ENCODE data around the gene PRDX5. TPM values are rescaled to one million over a fixed set of nuclear protein-coding genes. Genes with fewer than 3 reads are reported as not detected.

PRDX5 gene
- total and polyA plus RNA-seq, 4 donors: 165 to 777 (median 374) TPM

DNA sequence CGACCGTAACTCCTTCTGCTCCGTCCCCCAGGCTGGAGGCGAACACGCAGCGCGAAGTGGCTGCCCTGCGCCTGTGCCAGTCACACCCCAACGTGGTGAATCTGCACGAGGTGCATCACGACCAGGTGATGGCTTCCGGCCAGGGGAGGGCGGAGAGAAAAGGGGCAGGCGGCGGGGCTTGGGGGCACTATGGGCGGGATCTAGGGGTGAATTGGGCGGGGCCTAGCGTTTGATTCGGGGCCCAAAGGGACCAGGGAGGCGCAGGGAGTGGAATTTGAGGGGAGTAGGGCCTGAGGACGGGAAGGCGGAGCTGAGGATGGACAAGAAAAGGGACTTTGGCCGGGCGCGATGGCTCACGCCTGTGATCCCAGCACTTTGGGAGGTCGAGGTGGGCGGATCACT, 50.8 kb downstream of the PRDX5 start:
- ATAC-seq (ENCODE audit: insufficient read depth, low FRiP score): no peak
- TF ChIP-seq, protein P1, sequence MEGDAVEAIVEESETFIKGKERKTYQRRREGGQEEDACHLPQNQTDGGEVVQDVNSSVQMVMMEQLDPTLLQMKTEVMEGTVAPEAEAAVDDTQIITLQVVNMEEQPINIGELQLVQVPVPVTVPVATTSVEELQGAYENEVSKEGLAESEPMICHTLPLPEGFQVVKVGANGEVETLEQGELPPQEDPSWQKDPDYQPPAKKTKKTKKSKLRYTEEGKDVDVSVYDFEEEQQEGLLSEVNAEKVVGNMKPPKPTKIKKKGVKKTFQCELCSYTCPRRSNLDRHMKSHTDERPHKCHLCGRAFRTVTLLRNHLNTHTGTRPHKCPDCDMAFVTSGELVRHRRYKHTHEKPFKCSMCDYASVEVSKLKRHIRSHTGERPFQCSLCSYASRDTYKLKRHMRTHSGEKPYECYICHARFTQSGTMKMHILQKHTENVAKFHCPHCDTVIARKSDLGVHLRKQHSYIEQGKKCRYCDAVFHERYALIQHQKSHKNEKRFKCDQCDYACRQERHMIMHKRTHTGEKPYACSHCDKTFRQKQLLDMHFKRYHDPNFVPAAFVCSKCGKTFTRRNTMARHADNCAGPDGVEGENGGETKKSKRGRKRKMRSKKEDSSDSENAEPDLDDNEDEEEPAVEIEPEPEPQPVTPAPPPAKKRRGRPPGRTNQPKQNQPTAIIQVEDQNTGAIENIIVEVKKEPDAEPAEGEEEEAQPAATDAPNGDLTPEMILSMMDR (IDR thresholded peaks at IDR 0.05; ENCODE audit: control extremely low read depth, extremely low read depth): no peak
- peaks cover 4 to 51% (median 8%) of the 10 kb centered on the region in 4 donors for H3K36me3 ChIP-seq (ENCODE audit: control insufficient read depth in 4 of 4, insufficient read depth in 4 of 4, low read length in 4 of 4)

DNA sequence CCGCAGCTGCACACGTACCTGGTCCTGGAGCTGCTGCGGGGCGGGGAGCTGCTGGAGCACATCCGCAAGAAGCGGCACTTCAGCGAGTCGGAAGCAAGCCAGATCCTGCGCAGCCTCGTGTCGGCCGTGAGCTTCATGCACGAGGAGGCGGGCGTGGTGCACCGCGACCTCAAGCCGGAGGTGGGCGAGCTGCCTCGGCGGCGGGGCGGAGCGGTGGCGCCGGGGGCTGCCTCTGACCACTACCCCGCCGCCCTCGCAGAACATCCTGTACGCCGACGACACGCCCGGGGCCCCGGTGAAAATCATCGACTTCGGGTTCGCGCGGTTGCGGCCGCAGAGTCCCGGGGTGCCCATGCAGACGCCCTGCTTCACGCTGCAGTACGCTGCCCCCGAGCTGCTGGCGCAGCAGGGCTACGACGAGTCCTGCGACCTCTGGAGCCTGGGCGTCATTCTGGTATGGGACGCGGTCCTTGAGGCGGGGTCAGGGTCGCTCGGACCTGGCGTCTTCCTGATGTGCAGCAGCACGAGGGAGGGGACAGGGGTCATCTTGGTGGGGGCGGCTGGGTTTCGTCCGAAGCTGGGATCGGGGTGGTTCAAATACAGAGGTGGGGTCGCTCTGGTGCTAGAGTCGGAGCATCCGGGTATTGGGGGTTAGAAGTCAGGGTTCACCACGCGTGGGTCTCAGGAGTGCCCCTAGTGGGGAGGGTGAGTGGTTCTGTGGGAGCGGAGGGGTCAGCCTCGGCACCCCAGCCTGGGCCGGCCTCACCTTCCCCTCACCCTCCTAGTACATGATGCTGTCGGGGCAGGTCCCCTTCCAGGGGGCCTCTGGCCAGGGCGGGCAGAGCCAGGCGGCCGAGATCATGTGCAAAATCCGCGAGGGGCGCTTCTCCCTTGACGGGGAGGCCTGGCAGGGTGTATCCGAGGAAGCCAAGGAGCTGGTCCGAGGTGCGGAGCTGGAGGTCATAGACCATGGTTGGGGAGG, 51.8 kb downstream of the PRDX5 start:
- peaks cover 0 to 46% (median 8%) of the 10 kb centered on the region in 4 donors for H3K36me3 ChIP-seq (ENCODE audit: control insufficient read depth in 4 of 4, insufficient read depth in 4 of 4, low read length in 4 of 4)
- no peak overlapping the region for H3K27ac ChIP-seq (ENCODE audit: low read depth in 1 of 2, low read length in 1 of 2)
- no peaks in the 10 kb centered on the region for H3K4me1 ChIP-seq (ENCODE audit: control insufficient read depth in 5 of 5, insufficient read depth in 5 of 5, low read length in 5 of 5)
- peaks cover 0 to 2% (median 0%) of the 10 kb centered on the region in 4 donors for H3K9me3 ChIP-seq (ENCODE audit: control insufficient read depth in 4 of 4, insufficient read depth in 3 of 4, low read length in 3 of 4)
- no peak overlapping the region for H3K4me3 ChIP-seq
- peaks cover 0 to 5% (median 0%) of the 10 kb centered on the region in 3 donors for H3K27me3 ChIP-seq (ENCODE audit: control insufficient read depth in 3 of 3, insufficient read depth in 3 of 3, low read length in 2 of 3)
- TF ChIP-seq, protein P1 (IDR thresholded peaks at IDR 0.05; ENCODE audit: control extremely low read depth, extremely low read depth): no peak
- DNase-seq (peak in 1 of 3 donors; percentile 17), ATAC-seq (ENCODE audit: insufficient read depth, low FRiP score) (no peak)
- H3K9ac ChIP-seq (ENCODE audit: insufficient read depth in 1 of 2, low read length in 2 of 2): no peak overlapping the region
- 91 to 92% methylated on average over 79 to 82 of the region's 82 CpGs for WGBS, 2 donors

More for the DNA sequence above, 50.8 kb downstream of the PRDX5 start:
- H3K9ac ChIP-seq (ENCODE audit: insufficient read depth in 1 of 2, low read length in 2 of 2): no peak overlapping the region
- peaks cover 0 to 4% (median 0%) of the 10 kb centered on the region in 3 donors for H3K27me3 ChIP-seq (ENCODE audit: control insufficient read depth in 3 of 3, insufficient read depth in 3 of 3, low read length in 2 of 3)
- H3K9me3 ChIP-seq (ENCODE audit: control insufficient read depth in 4 of 4, insufficient read depth in 3 of 4, low read length in 3 of 4): peaks cover 0 to 2% (median 0%) of the 10 kb centered on the region in 4 donors
- no peak overlapping the region for H3K27ac ChIP-seq (ENCODE audit: low read depth in 1 of 2, low read length in 1 of 2)
- no peak overlapping the region for H3K4me3 ChIP-seq
- DNase-seq: no peak
- WGBS, 2 donors: 94% methylated on average over 28 of the region's 28 CpGs
- no peaks in the 10 kb centered on the region for H3K4me1 ChIP-seq (ENCODE audit: control insufficient read depth in 5 of 5, insufficient read depth in 5 of 5, low read length in 5 of 5)

DNA sequence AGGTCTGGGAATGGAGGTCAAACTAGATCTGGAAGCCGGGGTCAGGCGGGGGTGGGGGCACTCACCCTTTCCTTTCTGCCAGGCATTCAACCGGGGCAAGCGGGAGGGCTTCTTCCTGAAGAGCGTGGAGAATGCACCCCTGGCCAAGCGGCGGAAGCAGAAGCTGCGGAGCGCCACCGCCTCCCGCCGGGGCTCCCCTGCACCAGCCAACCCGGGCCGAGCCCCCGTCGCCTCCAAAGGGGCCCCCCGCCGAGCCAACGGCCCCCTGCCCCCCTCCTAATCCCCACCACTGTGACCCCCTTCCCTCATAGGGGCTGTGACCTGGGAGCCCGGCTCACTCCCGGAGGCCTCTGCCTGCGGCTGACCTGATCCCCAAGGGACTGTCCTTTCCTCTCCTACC, 53.3 kb downstream of the PRDX5 start:
- Histone ChIP-seq H3K9me3 (ENCODE audit: control insufficient read depth in 4 of 4, insufficient read depth in 3 of 4, low read length in 3 of 4) (peaks cover 0 to 2% (median 0%) of the 10 kb centered on the region in 4 donors), H3K9ac (ENCODE audit: insufficient read depth in 1 of 2, low read length in 2 of 2) (no peak overlapping the region), H3K27ac (ENCODE audit: low read depth in 1 of 2, low read length in 1 of 2) (no peak overlapping the region), H3K27me3 (ENCODE audit: control insufficient read depth in 3 of 3, insufficient read depth in 3 of 3, low read length in 2 of 3) (peaks cover 0 to 5% (median 0%) of the 10 kb centered on the region in 3 donors), H3K36me3 (ENCODE audit: control insufficient read depth in 4 of 4, insufficient read depth in 4 of 4, low read length in 4 of 4) (peaks cover 0 to 38% (median 4%) of the 10 kb centered on the region in 4 donors), H3K4me1 (ENCODE audit: control insufficient read depth in 5 of 5, insufficient read depth in 5 of 5, low read length in 5 of 5) (no peaks in the 10 kb centered on the region), H3K4me3 (no peak overlapping the region)
- DNase-seq (no peak), ATAC-seq (ENCODE audit: insufficient read depth, low FRiP score) (no peak)
- TF ChIP-seq, protein P1 (IDR thresholded peaks at IDR 0.05; ENCODE audit: control extremely low read depth, extremely low read depth): no peak
- 83 to 90% methylated on average over 19 to 22 of the region's 22 CpGs for WGBS, 2 donors

Small RNA genes lying within 50 kb of the gene (small RNA-seq; reads per million reads assigned to genes)
- 0.08 reads per million for gene MIR1237 (ENCODE audit: low replicate concordance)
- gene MIR7155 (ENCODE audit: low replicate concordance): 0.10 reads per million
- gene RF00019 (ENCODE audit: low replicate concordance): not detected

Other genes with a start within 250 kb of the PRDX5 start
- gene MACROD1, start 152.0 kb upstream of the PRDX5 start, total RNA-seq: 10 to 100 TPM; 13.6 to 24.5 TPM
- 10 to 100 TPM in 1 of 2 donors, 1 to 10 TPM in 1; 9.9 to 70.0 TPM for gene MACROD1, start 152.0 kb upstream of the PRDX5 start, polyA plus RNA-seq
- gene STIP1, start 131.9 kb upstream of the PRDX5 start, total RNA-seq: 100 to 1,000 TPM; 107 to 122 TPM
- 10 to 100 TPM; 75.9 to 82.1 TPM for gene STIP1, start 131.9 kb upstream of the PRDX5 start, polyA plus RNA-seq
- gene FERMT3, start 111.4 kb upstream of the PRDX5 start, total RNA-seq: 100 to 1,000 TPM in 1 of 2 donors, 10 to 100 TPM in 1; 17.4 to 102 TPM
- gene FERMT3, start 111.4 kb upstream of the PRDX5 start, polyA plus RNA-seq: 100 to 1,000 TPM in 1 of 2 donors, 10 to 100 TPM in 1; 67.3 to 182 TPM
- gene TRPT1, start 91.9 kb upstream of the PRDX5 start, total RNA-seq: 10 to 100 TPM; 18.3 to 34.0 TPM
- 10 to 100 TPM; 34.6 to 62.5 TPM for gene TRPT1, start 91.9 kb upstream of the PRDX5 start, polyA plus RNA-seq
- gene NUDT22, start 91.8 kb upstream of the PRDX5 start, total RNA-seq: 10 to 100 TPM; 23.7 to 90.2 TPM
- 10 to 100 TPM; 62.0 to 67.8 TPM for gene NUDT22, start 91.8 kb upstream of the PRDX5 start, polyA plus RNA-seq
- gene DNAJC4, start 87.6 kb upstream of the PRDX5 start, total RNA-seq: 10 to 100 TPM; 22.7 to 34.1 TPM
- gene DNAJC4, start 87.6 kb upstream of the PRDX5 start, polyA plus RNA-seq: 10 to 100 TPM; 34.6 to 58.4 TPM
- gene VEGFB, start 83.5 kb upstream of the PRDX5 start, total RNA-seq: 100 to 1,000 TPM in 1 of 2 donors, 10 to 100 TPM in 1; 37.8 to 124 TPM
- gene VEGFB, start 83.5 kb upstream of the PRDX5 start, polyA plus RNA-seq: 100 to 1,000 TPM in 1 of 2 donors, 10 to 100 TPM in 1; 43.7 to 115 TPM
- gene FKBP2, start 77.0 kb upstream of the PRDX5 start, total RNA-seq: 10 to 100 TPM; 65.2 to 93.0 TPM
- 100 to 1,000 TPM; 207 to 397 TPM for gene FKBP2, start 77.0 kb upstream of the PRDX5 start, polyA plus RNA-seq
- 100 to 1,000 TPM in 1 of 2 donors, 10 to 100 TPM in 1; 28.2 to 185 TPM for gene PPP1R14B, start 71.2 kb upstream of the PRDX5 start, total RNA-seq
- gene PPP1R14B, start 71.2 kb upstream of the PRDX5 start, polyA plus RNA-seq: 100 to 1,000 TPM; 119 to 241 TPM
- gene PLCB3, start 66.6 kb upstream of the PRDX5 start, total RNA-seq: 10 to 100 TPM; 18.2 to 32.0 TPM
- 10 to 100 TPM; 15.0 to 17.1 TPM for gene PLCB3, start 66.6 kb upstream of the PRDX5 start, polyA plus RNA-seq
- gene BAD, start 33.5 kb upstream of the PRDX5 start, total RNA-seq: 10 to 100 TPM; 69.5 to 74.1 TPM
- gene BAD, start 33.5 kb upstream of the PRDX5 start, polyA plus RNA-seq: 100 to 1,000 TPM in 1 of 2 donors, 10 to 100 TPM in 1; 77.0 to 127 TPM
- 10 to 100 TPM; 14.5 to 59.1 TPM for gene GPR137, start 32.3 kb upstream of the PRDX5 start, total RNA-seq
- 10 to 100 TPM; 22.8 to 32.2 TPM for gene GPR137, start 32.3 kb upstream of the PRDX5 start, polyA plus RNA-seq
- gene KCNK4, start 26.8 kb upstream of the PRDX5 start, total RNA-seq: not detected
- gene KCNK4, start 26.8 kb upstream of the PRDX5 start, polyA plus RNA-seq: under 1 TPM in 1 of 2 donors, not detected in 1; 0.09 TPM
- under 1 TPM in 1 of 2 donors, not detected in 1; 0.67 TPM for gene CATSPERZ, start 17.8 kb upstream of the PRDX5 start, total RNA-seq
- gene CATSPERZ, start 17.8 kb upstream of the PRDX5 start, polyA plus RNA-seq: under 1 TPM; 0.31 to 0.98 TPM
- gene ESRRA, start 12.6 kb upstream of the PRDX5 start, total RNA-seq: 10 to 100 TPM; 10.8 to 78.3 TPM
- gene ESRRA, start 12.6 kb upstream of the PRDX5 start, polyA plus RNA-seq: 10 to 100 TPM; 67.7 to 88.4 TPM
- gene TRMT112, start 562 bp upstream of the PRDX5 start, total RNA-seq: 100 to 1,000 TPM; 154 to 173 TPM
- gene TRMT112, start 562 bp upstream of the PRDX5 start, polyA plus RNA-seq: 100 to 1,000 TPM; 237 to 484 TPM
- gene CCDC88B, start 22.1 kb downstream of the PRDX5 start, total RNA-seq: 10 to 100 TPM; 13.6 to 32.7 TPM
- gene CCDC88B, start 22.1 kb downstream of the PRDX5 start, polyA plus RNA-seq: 10 to 100 TPM; 54.2 to 56.8 TPM
- 10 to 100 TPM; 25.3 to 53.8 TPM for gene RPS6KA4, start 41.0 kb downstream of the PRDX5 start, total RNA-seq
- gene RPS6KA4, start 41.0 kb downstream of the PRDX5 start, polyA plus RNA-seq: 10 to 100 TPM; 30.0 to 40.9 TPM
- not detected for gene SLC22A11, start 237.8 kb downstream of the PRDX5 start, total RNA-seq
- gene SLC22A11, start 237.8 kb downstream of the PRDX5 start, polyA plus RNA-seq: under 1 TPM in 1 of 2 donors, not detected in 1; 0.08 TPM